Measurements from ENCODE around the gene LRRC7.

GRCh38 chr1:69648486-69648885, 80.8 kb downstream of the LRRC7 start:
- TF ChIP-seq POLR2A (IDR thresholded peaks at IDR 0.05; ENCODE audit: low read length) (no peak), GATA1 (IDR thresholded peaks at IDR 0.05; ENCODE audit: low read depth, low read length) (no peak)

Data from erythroblast (primary cell).